ENCODE results near the gene CTNNBL1.
A peak's percentile ranks its signal among the peaks of the same experiment; 100 is the strongest.
"Not testable (repeated sequence)": the region's sequence is repeated elsewhere in the genome, so short reads cannot be mapped to it uniquely, and the experiment has no call there.

The CTNNBL1 gene

GRCh38 chr20:37711001-37711400 is 17.2 kb downstream of the CTNNBL1 start:
- DNase-seq (ENCODE audit: low read depth): peak; percentile 69
- H3K4me3 ChIP-seq (ENCODE audit: low read length): no peak overlapping the region
- TF ChIP-seq, protein P1, sequence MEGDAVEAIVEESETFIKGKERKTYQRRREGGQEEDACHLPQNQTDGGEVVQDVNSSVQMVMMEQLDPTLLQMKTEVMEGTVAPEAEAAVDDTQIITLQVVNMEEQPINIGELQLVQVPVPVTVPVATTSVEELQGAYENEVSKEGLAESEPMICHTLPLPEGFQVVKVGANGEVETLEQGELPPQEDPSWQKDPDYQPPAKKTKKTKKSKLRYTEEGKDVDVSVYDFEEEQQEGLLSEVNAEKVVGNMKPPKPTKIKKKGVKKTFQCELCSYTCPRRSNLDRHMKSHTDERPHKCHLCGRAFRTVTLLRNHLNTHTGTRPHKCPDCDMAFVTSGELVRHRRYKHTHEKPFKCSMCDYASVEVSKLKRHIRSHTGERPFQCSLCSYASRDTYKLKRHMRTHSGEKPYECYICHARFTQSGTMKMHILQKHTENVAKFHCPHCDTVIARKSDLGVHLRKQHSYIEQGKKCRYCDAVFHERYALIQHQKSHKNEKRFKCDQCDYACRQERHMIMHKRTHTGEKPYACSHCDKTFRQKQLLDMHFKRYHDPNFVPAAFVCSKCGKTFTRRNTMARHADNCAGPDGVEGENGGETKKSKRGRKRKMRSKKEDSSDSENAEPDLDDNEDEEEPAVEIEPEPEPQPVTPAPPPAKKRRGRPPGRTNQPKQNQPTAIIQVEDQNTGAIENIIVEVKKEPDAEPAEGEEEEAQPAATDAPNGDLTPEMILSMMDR (IDR thresholded peaks at IDR 0.05; ENCODE audit: insufficient read depth, low read depth, low read length, missing control alignments): no peak

DNA sequence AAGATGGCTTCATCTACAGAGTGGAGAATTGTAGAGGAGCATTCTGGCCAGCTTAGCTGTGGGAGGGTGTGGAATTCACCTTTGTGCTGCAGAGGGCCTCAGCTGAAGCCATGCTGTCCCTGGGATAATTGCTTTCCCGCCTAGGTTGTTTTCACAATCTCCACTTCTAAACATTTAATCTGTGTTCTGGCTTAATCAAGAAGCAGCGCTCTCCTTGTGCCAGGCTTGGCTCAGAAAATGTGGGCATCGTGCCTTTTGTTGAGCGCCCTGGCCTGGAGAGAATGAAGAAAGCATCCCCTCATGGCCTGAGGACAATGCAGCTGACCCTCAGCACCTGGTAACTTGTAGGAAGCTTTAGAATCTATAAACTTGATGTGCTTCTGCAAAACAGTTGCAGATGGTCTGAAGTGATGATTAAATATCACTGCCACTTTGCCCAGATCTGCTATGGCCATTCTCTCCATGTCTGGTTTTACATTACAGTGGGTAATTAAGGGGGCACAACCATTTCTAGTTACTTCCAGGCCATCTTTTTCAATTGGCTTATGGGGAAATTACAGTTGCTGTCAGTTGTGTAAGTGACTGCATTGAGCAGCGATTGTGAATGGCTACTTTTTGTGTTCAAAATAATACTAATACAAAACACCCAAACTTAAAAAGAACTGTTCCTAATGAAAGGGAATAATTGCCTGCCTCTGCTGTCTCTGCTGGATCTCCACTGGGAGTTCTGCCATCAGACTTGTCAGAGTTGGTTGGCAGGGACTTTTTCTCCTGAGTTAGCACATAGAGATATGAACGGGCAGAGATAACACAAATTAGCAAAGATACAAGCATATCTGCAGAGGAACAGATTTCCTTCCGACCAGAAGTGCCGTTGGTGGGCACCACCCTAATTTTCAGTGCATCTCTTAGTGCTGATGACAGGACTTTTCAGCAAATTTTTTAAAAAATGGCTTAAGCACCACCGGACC is 18.4 kb downstream of the CTNNBL1 start:
- DNase-seq (ENCODE audit: low read depth): no peak
- TF ChIP-seq, protein P1 (IDR thresholded peaks at IDR 0.05; ENCODE audit: insufficient read depth, low read depth, low read length, missing control alignments): no peak
- no peak overlapping the region for H3K4me3 ChIP-seq (ENCODE audit: low read length)

- no peak for DNase-seq (ENCODE audit: low read depth)
- TF ChIP-seq, protein P1 (IDR thresholded peaks at IDR 0.05; ENCODE audit: insufficient read depth, low read depth, low read length, missing control alignments): no peak
- H3K4me3 ChIP-seq (ENCODE audit: low read length): no peak overlapping the region
These were observed 19.6 kb downstream of the CTNNBL1 start for GRCh38 chr20:37713396-37713795.

- DNase-seq (ENCODE audit: low read depth): peak; percentile 80
- TF ChIP-seq, protein P1 (IDR thresholded peaks at IDR 0.05; ENCODE audit: insufficient read depth, low read depth, low read length, missing control alignments): no peak
- H3K4me3 ChIP-seq (ENCODE audit: low read length): no peak overlapping the region
These were observed 21.3 kb downstream of the CTNNBL1 start for GRCh38 chr20:37714978-37715672.

GRCh38 chr20:37721751-37722150 is 27.9 kb downstream of the CTNNBL1 start:
- TF ChIP-seq, protein P1 (IDR thresholded peaks at IDR 0.05; ENCODE audit: insufficient read depth, low read depth, low read length, missing control alignments): no peak
- DNase-seq (ENCODE audit: low read depth): no peak

GRCh38 chr20:37722312-37722711 is 28.5 kb downstream of the CTNNBL1 start:
- DNase-seq (ENCODE audit: low read depth); H3K4me3 ChIP-seq (ENCODE audit: low read length): not testable (repeated sequence)

More at GRCh38 chr20:37721751-37722150, 27.9 kb downstream of the CTNNBL1 start:
- no peak overlapping the region for H3K4me3 ChIP-seq (ENCODE audit: low read length)

GRCh38 chr20:37723668-37724067 is 29.8 kb downstream of the CTNNBL1 start:
- no peak for DNase-seq (ENCODE audit: low read depth)
- TF ChIP-seq, protein P1 (IDR thresholded peaks at IDR 0.05; ENCODE audit: insufficient read depth, low read depth, low read length, missing control alignments): no peak
- no peak overlapping the region for H3K4me3 ChIP-seq (ENCODE audit: low read length)
